Measurements from ENCODE around the gene ARHGAP1. TPM values are rescaled to one million over a fixed set of nuclear protein-coding genes. Genes with fewer than 3 reads are reported as not detected.

ARHGAP1 gene
- total RNA-seq, 1 experiment from 2014 or later: 53.0 TPM

DNA sequence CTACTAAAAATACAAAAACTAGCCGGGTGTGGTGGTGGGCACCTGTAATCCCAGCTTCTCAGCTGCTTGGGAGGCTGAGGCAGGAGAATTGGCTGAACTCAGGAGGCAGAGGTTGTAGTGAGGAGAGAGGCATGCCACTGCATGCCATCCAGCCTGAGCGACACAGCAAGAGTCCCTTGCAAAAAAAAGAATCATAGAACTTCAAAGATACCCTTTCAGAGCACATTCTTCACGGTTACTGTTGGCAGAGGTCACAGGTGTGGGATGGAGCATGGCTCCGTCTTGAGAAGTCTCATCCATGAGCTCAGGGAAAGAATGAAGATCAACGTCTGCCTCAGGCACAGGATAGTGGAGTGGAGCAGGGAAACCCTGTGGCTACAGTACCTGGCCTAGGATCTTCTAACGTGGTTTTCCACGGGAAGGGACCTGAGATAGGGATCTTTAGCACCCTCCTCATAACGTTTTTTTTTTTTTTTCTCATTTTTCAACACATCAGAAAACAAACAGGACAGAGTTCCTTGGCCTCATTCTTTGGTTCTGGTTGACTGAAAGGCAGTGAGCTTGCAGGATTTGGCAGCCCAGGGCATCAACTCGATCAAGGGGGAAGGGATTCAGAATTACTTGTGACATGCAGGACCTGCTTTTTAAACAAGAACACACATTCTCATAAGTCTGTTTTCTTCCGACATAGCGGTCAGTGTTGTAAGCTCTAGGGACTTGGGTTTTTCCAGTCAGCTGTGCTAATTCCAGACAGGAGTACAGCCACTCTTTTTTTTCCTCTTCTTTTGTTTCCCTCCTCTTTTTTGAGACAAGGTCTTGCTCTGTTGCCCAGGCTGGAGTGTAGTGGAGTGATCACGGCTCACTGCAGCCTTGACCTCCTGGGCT lies 41.4 kb upstream of the ARHGAP1 start (continued):
- TF ChIP-seq, protein P1, sequence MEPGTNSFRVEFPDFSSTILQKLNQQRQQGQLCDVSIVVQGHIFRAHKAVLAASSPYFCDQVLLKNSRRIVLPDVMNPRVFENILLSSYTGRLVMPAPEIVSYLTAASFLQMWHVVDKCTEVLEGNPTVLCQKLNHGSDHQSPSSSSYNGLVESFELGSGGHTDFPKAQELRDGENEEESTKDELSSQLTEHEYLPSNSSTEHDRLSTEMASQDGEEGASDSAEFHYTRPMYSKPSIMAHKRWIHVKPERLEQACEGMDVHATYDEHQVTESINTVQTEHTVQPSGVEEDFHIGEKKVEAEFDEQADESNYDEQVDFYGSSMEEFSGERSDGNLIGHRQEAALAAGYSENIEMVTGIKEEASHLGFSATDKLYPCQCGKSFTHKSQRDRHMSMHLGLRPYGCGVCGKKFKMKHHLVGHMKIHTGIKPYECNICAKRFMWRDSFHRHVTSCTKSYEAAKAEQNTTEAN (CRISPR knock-in tag; IDR thresholded peaks at IDR 0.05): no peak
- TF ChIP-seq JUN (CRISPR knock-in tag; IDR thresholded peaks at IDR 0.05): no peak
- no peak for TF ChIP-seq NR2C2 (CRISPR knock-in tag; IDR thresholded peaks at IDR 0.05)
- TF ChIP-seq GRHL2 (CRISPR knock-in tag; IDR thresholded peaks at IDR 0.05; ENCODE audit: insufficient replicate concordance, severe bottlenecking): no peak
- TF ChIP-seq, protein P2, sequence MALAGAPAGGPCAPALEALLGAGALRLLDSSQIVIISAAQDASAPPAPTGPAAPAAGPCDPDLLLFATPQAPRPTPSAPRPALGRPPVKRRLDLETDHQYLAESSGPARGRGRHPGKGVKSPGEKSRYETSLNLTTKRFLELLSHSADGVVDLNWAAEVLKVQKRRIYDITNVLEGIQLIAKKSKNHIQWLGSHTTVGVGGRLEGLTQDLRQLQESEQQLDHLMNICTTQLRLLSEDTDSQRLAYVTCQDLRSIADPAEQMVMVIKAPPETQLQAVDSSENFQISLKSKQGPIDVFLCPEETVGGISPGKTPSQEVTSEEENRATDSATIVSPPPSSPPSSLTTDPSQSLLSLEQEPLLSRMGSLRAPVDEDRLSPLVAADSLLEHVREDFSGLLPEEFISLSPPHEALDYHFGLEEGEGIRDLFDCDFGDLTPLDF (CRISPR knock-in tag; IDR thresholded peaks at IDR 0.05): no peak
- no peak for TF ChIP-seq MXD4 (CRISPR knock-in tag; IDR thresholded peaks at IDR 0.05; ENCODE audit: borderline replicate concordance)
- TF ChIP-seq, protein P3, sequence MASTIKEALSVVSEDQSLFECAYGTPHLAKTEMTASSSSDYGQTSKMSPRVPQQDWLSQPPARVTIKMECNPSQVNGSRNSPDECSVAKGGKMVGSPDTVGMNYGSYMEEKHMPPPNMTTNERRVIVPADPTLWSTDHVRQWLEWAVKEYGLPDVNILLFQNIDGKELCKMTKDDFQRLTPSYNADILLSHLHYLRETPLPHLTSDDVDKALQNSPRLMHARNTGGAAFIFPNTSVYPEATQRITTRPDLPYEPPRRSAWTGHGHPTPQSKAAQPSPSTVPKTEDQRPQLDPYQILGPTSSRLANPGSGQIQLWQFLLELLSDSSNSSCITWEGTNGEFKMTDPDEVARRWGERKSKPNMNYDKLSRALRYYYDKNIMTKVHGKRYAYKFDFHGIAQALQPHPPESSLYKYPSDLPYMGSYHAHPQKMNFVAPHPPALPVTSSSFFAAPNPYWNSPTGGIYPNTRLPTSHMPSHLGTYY (CRISPR knock-in tag; IDR thresholded peaks at IDR 0.05): no peak

DNA sequence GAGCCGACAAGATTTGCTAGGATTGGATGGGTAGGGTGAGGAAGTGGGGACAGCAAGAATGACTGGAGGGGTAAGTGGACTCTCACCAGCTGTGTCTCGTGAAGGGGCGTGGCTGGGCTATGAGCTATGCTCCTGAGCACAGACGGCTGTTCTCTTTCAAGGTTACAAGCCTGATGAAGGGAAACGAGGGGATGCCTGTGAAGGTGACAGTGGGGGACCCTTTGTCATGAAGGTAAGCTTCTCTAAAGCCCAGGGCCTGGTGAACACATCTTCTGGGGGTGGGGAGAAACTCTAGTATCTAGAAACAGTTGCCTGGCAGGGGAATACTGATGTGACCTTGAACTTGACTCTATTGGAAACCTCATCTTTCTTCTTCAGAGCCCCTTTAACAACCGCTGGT lies 38.5 kb upstream of the ARHGAP1 start:
- no peak for TF ChIP-seq FOXP1 (CRISPR knock-in tag; IDR thresholded peaks at IDR 0.05; ENCODE audit: borderline replicate concordance)
- TF ChIP-seq, protein P4, sequence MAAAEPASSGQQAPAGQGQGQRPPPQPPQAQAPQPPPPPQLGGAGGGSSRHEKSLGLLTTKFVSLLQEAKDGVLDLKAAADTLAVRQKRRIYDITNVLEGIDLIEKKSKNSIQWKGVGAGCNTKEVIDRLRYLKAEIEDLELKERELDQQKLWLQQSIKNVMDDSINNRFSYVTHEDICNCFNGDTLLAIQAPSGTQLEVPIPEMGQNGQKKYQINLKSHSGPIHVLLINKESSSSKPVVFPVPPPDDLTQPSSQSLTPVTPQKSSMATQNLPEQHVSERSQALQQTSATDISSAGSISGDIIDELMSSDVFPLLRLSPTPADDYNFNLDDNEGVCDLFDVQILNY (CRISPR knock-in tag; IDR thresholded peaks at IDR 0.05): no peak
- TF ChIP-seq, protein P5, sequence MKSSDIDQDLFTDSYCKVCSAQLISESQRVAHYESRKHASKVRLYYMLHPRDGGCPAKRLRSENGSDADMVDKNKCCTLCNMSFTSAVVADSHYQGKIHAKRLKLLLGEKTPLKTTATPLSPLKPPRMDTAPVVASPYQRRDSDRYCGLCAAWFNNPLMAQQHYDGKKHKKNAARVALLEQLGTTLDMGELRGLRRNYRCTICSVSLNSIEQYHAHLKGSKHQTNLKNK (CRISPR knock-in tag; IDR thresholded peaks at IDR 0.05): no peak
- TF ChIP-seq RELA (CRISPR knock-in tag; IDR thresholded peaks at IDR 0.05; ENCODE audit: borderline replicate concordance): no peak
- TF ChIP-seq, protein P6, sequence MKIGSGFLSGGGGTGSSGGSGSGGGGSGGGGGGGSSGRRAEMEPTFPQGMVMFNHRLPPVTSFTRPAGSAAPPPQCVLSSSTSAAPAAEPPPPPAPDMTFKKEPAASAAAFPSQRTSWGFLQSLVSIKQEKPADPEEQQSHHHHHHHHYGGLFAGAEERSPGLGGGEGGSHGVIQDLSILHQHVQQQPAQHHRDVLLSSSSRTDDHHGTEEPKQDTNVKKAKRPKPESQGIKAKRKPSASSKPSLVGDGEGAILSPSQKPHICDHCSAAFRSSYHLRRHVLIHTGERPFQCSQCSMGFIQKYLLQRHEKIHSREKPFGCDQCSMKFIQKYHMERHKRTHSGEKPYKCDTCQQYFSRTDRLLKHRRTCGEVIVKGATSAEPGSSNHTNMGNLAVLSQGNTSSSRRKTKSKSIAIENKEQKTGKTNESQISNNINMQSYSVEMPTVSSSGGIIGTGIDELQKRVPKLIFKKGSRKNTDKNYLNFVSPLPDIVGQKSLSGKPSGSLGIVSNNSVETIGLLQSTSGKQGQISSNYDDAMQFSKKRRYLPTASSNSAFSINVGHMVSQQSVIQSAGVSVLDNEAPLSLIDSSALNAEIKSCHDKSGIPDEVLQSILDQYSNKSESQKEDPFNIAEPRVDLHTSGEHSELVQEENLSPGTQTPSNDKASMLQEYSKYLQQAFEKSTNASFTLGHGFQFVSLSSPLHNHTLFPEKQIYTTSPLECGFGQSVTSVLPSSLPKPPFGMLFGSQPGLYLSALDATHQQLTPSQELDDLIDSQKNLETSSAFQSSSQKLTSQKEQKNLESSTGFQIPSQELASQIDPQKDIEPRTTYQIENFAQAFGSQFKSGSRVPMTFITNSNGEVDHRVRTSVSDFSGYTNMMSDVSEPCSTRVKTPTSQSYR (CRISPR knock-in tag; IDR thresholded peaks at IDR 0.05): no peak
- TF ChIP-seq IRF2 (CRISPR knock-in tag; IDR thresholded peaks at IDR 0.05; ENCODE audit: borderline replicate concordance, low read depth): no peak
- TF ChIP-seq, protein P7, sequence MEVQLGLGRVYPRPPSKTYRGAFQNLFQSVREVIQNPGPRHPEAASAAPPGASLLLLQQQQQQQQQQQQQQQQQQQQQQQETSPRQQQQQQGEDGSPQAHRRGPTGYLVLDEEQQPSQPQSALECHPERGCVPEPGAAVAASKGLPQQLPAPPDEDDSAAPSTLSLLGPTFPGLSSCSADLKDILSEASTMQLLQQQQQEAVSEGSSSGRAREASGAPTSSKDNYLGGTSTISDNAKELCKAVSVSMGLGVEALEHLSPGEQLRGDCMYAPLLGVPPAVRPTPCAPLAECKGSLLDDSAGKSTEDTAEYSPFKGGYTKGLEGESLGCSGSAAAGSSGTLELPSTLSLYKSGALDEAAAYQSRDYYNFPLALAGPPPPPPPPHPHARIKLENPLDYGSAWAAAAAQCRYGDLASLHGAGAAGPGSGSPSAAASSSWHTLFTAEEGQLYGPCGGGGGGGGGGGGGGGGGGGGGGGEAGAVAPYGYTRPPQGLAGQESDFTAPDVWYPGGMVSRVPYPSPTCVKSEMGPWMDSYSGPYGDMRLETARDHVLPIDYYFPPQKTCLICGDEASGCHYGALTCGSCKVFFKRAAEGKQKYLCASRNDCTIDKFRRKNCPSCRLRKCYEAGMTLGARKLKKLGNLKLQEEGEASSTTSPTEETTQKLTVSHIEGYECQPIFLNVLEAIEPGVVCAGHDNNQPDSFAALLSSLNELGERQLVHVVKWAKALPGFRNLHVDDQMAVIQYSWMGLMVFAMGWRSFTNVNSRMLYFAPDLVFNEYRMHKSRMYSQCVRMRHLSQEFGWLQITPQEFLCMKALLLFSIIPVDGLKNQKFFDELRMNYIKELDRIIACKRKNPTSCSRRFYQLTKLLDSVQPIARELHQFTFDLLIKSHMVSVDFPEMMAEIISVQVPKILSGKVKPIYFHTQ (CRISPR knock-in tag; IDR thresholded peaks at IDR 0.05): no peak
- no peak for TF ChIP-seq FOXK1 (CRISPR knock-in tag; IDR thresholded peaks at IDR 0.05)
- no peak for TF ChIP-seq ZNF416 (CRISPR knock-in tag; IDR thresholded peaks at IDR 0.05)
- TF ChIP-seq ZNF232 (CRISPR knock-in tag; IDR thresholded peaks at IDR 0.05): no peak
- no peak for TF ChIP-seq GABPB1 (CRISPR knock-in tag; IDR thresholded peaks at IDR 0.05)
- DNase-seq (ENCODE audit: low spot score): no peak
- H3K27ac Mint-ChIP-seq: no peak overlapping the region
- peaks cover 5% of the 10 kb centered on the region; the same call in 1 of the 2 replicates for H3K4me1 Mint-ChIP-seq
- peak; percentile 64 for ATAC-seq
- CTCF ChIA-PET: no interaction called here
- POLR2A ChIA-PET: no interaction called here
- H3K9me3 Mint-ChIP-seq: no peaks in the 10 kb centered on the region
- H3K27me3 Mint-ChIP-seq (ENCODE audit: low read depth): no peaks in the 10 kb centered on the region; the same call in 1 of the 2 replicates
- H3K4me3 Mint-ChIP-seq: no peak overlapping the region
- peaks cover 32% of the 10 kb centered on the region for H3K36me3 Mint-ChIP-seq
